PC-3 (cell line): Measurements from ENCODE around the gene AGO3. TPM values are rescaled to one million over a fixed set of nuclear protein-coding genes. Genes with fewer than 3 reads are reported as not detected.
"Not testable (repeated sequence)": the region's sequence is repeated elsewhere in the genome, so short reads cannot be mapped to it uniquely, and the experiment has no call there.

Experiments
- ATAC-seq: fragments of 200-7000 bp; cut with Tn5 transposase; 2 replicates; pipeline ENCODE4 v1.9.1; 2020; ENCODE audit warnings: mild to moderate bottlenecking, moderate library complexity
- BruUV-seq: library from RNA; stranded (reverse); fragments of 400-500 nt; replicated peaks from 2 replicates; lab custom pipeline; 2021; lab: Mats Ljungman, UMichigan
- CTCF ChIA-PET: fragments of 300-600 bp; sonication (Branson Sonifier 250); formaldehyde crosslinking; loops from one replicate; lab custom pipeline; 2022; ENCODE audit warnings: antibody characterized with exemption; lab: Charles Lee
- POLR2A ChIA-PET: fragments of 300-600 bp; sonication (Branson Sonifier 250); formaldehyde crosslinking; loops from one replicate; lab custom pipeline; 2022; ENCODE audit warnings: antibody characterized with exemption; ENCODE audit not compliant: unreplicated experiment; lab: Charles Lee
- DNase-seq: peaks from one replicate; pipeline ENCODE4 v3.0.0-alpha.2; 2015
- H2AFZ ChIP-seq: fragments of 300-600 bp; sonication (generic); 2 replicates; pipeline ENCODE4 v1.6.0; 2016; ENCODE audit warnings: antibody characterized with exemption, low read length
- H3F3A ChIP-seq: fragments of 300-600 bp; sonication (generic); one replicate; pipeline ENCODE4 v1.6.0; 2017; ENCODE audit warnings: antibody characterized with exemption, low read length, control low read depth, mild to moderate bottlenecking; ENCODE audit not compliant: unreplicated experiment
- H3K27ac ChIP-seq: fragments of 300-600 bp; sonication (generic); 2 replicates; pipeline ENCODE4 v1.5.1; 2016; ENCODE audit warnings: mild to moderate bottlenecking, low read length
- H3K27me3 ChIP-seq: fragments of 300-600 bp; sonication (generic); 2 replicates; pipeline ENCODE4 v1.6.1; 2016; ENCODE audit warnings: low read length, mixed read lengths
- H3K36me3 ChIP-seq: fragments of 300-600 bp; sonication (generic); 2 replicates; pipeline ENCODE4 v1.6.1; 2016; ENCODE audit warnings: low read depth, mixed run types, low read length, mixed read lengths
- H3K4me1 ChIP-seq: fragments of 300-600 bp; sonication (generic); 2 replicates; pipeline ENCODE4 v1.5.1; 2016; ENCODE audit warnings: low read length; ENCODE audit not compliant: insufficient read depth
- H3K4me2 ChIP-seq: fragments of 300-600 bp; sonication (generic); 2 replicates; pipeline ENCODE4 v1.6.0; 2016; ENCODE audit warnings: low read length
- H3K4me3 ChIP-seq: fragments of 300-600 bp; sonication (generic); 2 replicates; pipeline ENCODE4 v1.5.1; 2016; ENCODE audit warnings: mild to moderate bottlenecking, low read length, mixed read lengths
- H3K79me2 ChIP-seq: fragments of 300-600 bp; sonication (generic); 2 replicates; pipeline ENCODE4 v1.6.1; 2017; ENCODE audit warnings: low read length, mixed read lengths
- H3K9ac ChIP-seq: fragments of 300-600 bp; sonication (generic); 2 replicates; pipeline ENCODE4 v1.6.0; 2016; ENCODE audit warnings: mild to moderate bottlenecking, low read length
- H3K9me2 ChIP-seq: fragments of 300-600 bp; sonication (generic); replicated peaks from 2 replicates; pipeline ENCODE4 v1.6.1; 2016; ENCODE audit warnings: mixed run types, low read length, mixed read lengths
- H3K9me3 ChIP-seq: fragments of 300-600 bp; sonication (generic); 2 replicates; pipeline ENCODE4 v1.6.1; 2016; ENCODE audit warnings: low read length, mixed read lengths
- H4K20me1 ChIP-seq: fragments of 300-600 bp; sonication (generic); 2 replicates; pipeline ENCODE4 v1.6.1; 2016; ENCODE audit warnings: low read length, mixed read lengths
- CTCF ChIP-seq: fragments of 300-600 bp; sonication (generic); conservative IDR thresholded peaks from 2 replicates; pipeline ENCODE4 v1.5.1; 2017; ENCODE audit warnings: antibody characterized with exemption, low read depth, mild to moderate bottlenecking, low read length
- EZH2 ChIP-seq: fragments of 300-600 bp; sonication (generic); IDR thresholded peaks from one replicate; pipeline ENCODE4 v1.6.1; 2017; ENCODE audit warnings: antibody characterized with exemption, mild to moderate bottlenecking, low read length; ENCODE audit not compliant: unreplicated experiment
- EZH2phosphoT487 ChIP-seq: fragments of 300-600 bp; sonication (generic); IDR thresholded peaks from 2 replicates; pipeline ENCODE4 v1.6.1; 2018; ENCODE audit warnings: mild to moderate bottlenecking, antibody characterized with exemption, low read length, borderline replicate concordance
- intact Hi-C: fragments of 100-400 bp; cut with micrococcal nuclease; formaldehyde crosslinking; loops from 2 replicates; pipeline ENCODE4 v1.9.0; 2023
- total RNA-seq: library from RNA; depleted of rRNA; stranded (reverse); fragments of >200 nt; gene quantifications from 2 replicates; pipeline ENCODE4 v1.2.3, GENCODE V29; 2014

The AGO3 gene
- total RNA-seq, 1 experiment from 2014 or later = 17.7 TPM

GRCh38 chr1:35886577-35887431, 44.1 kb upstream of the AGO3 start:
- POLR2A ChIA-PET = no interaction called here
- no peaks in the 10 kb centered on the region for H4K20me1 ChIP-seq
- no peak overlapping the region for H3K9ac ChIP-seq
- H3K27me3 ChIP-seq = no peaks in the 10 kb centered on the region
- H3F3A ChIP-seq = no peaks in the 10 kb centered on the region
- peaks cover 8% of the 10 kb centered on the region; the same call in 1 of the 2 replicates for H3K4me1 ChIP-seq
- ATAC-seq (no peak), DNase-seq (no peak)
- BruUV-seq = no TSS peak
- intact Hi-C loops = no loop called here
- CTCF ChIA-PET = no interaction called here
- no peak overlapping the region for H3K4me2 ChIP-seq
- TF ChIP-seq CTCF = no peak
- TF ChIP-seq EZH2 = no peak
- TF ChIP-seq EZH2phosphoT487 = no peak
- no peaks in the 10 kb centered on the region for H3K36me3 ChIP-seq
- peaks cover 45% of the 10 kb centered on the region for H3K79me2 ChIP-seq
- no peaks in the 10 kb centered on the region for H3K9me3 ChIP-seq
- H3K4me3 ChIP-seq = no peak overlapping the region
- H3K27ac ChIP-seq = no peak overlapping the region
- H3K9me2 ChIP-seq = no peaks in the 10 kb centered on the region
- no peak overlapping the region for H2AFZ ChIP-seq

- no peak overlapping the region for H3K4me2 ChIP-seq
- H3K79me2 ChIP-seq = peaks cover 45% of the 10 kb centered on the region
- POLR2A ChIA-PET = no interaction called here
- no peak overlapping the region for H3K4me3 ChIP-seq
- CTCF ChIA-PET = no interaction called here
- no peaks in the 10 kb centered on the region for H3K9me2 ChIP-seq
- no TSS peak for BruUV-seq
- DNase-seq (no peak), ATAC-seq (no peak)
- no peaks in the 10 kb centered on the region for H3K27me3 ChIP-seq
- H3K36me3 ChIP-seq = peaks cover 7% of the 10 kb centered on the region; the same call in 1 of the 2 replicates
- no peaks in the 10 kb centered on the region for H3K9me3 ChIP-seq
- H3K27ac ChIP-seq = no peak overlapping the region
- H3K4me1 ChIP-seq = peaks cover 8% of the 10 kb centered on the region; the same call in 1 of the 2 replicates
- H3K9ac ChIP-seq = no peak overlapping the region
- intact Hi-C loops = no loop called here
- H2AFZ ChIP-seq = no peak overlapping the region
- no peak for TF ChIP-seq EZH2phosphoT487
- TF ChIP-seq CTCF = no peak
- no peak for TF ChIP-seq EZH2
- H3F3A ChIP-seq = no peaks in the 10 kb centered on the region
- no peaks in the 10 kb centered on the region for H4K20me1 ChIP-seq
Observed at GRCh38 chr1:35887508-35887907, 43.4 kb upstream of the AGO3 start.

- ChIA-PET POLR2A (no interaction called here), CTCF (no interaction called here)
- H4K20me1 ChIP-seq = no peaks in the 10 kb centered on the region
- intact Hi-C loops = no loop called here
- H3F3A ChIP-seq = no peaks in the 10 kb centered on the region
- no peak overlapping the region for H2AFZ ChIP-seq
- H3K79me2 ChIP-seq = peaks cover 44% of the 10 kb centered on the region
- no peak for ATAC-seq
- TF ChIP-seq EZH2phosphoT487 (no peak), CTCF (no peak), EZH2 (no peak)
- no peak overlapping the region for H3K4me3 ChIP-seq
- H3K27ac ChIP-seq = no peak overlapping the region
- BruUV-seq = no TSS peak
- H3K36me3 ChIP-seq = peaks cover 14% of the 10 kb centered on the region
- H3K9me2 ChIP-seq = no peaks in the 10 kb centered on the region
- no peak overlapping the region for H3K4me2 ChIP-seq
- DNase-seq = no peak
- peaks cover 8% of the 10 kb centered on the region; the same call in 1 of the 2 replicates for H3K4me1 ChIP-seq
- no peaks in the 10 kb centered on the region for H3K9me3 ChIP-seq
- H3K9ac ChIP-seq = no peak overlapping the region
- no peaks in the 10 kb centered on the region for H3K27me3 ChIP-seq
Observed at GRCh38 chr1:35888255-35888654, 42.6 kb upstream of the AGO3 start.

- BruUV-seq, H3K9me3 ChIP-seq, CTCF ChIA-PET, H3F3A ChIP-seq, DNase-seq, H2AFZ ChIP-seq, ATAC-seq, H3K4me1 ChIP-seq, H3K27ac ChIP-seq, H3K4me2 ChIP-seq, H3K9ac ChIP-seq, H4K20me1 ChIP-seq, H3K9me2 ChIP-seq, intact Hi-C loops, H3K4me3 ChIP-seq, POLR2A ChIA-PET, H3K27me3 ChIP-seq: not testable (repeated sequence)
- peaks cover 15% of the 10 kb centered on the region for H3K36me3 ChIP-seq
- peaks cover 36% of the 10 kb centered on the region for H3K79me2 ChIP-seq
Observed at GRCh38 chr1:35888981-35889380, 41.9 kb upstream of the AGO3 start.
